Bronchial epithelial cell (primary cell): Measurements from ENCODE around the gene LY6G6F. TPM values are rescaled to one million over a fixed set of nuclear protein-coding genes. Genes with fewer than 3 reads are reported as not detected.

Source experiments
- DNase-seq: peaks from one replicate; pipeline ENCODE4 v3.0.0-alpha.2; 2010; ENCODE audit warnings: low read depth
- FAIRE-seq: peaks from 2 replicates; lab custom pipeline; 2011; peaks lifted over from hg19 to GRCh38; lab: Jason Lieb, UNC
- H3K27me3 ChIP-seq: 2 replicates; pipeline ENCODE4 v1.5.1; 2011; ENCODE audit warnings: low read length; ENCODE audit not compliant: control insufficient read depth, insufficient read depth
- H3K36me3 ChIP-seq: 2 replicates; pipeline ENCODE4 v1.5.1; 2011; ENCODE audit warnings: low read length; ENCODE audit not compliant: control insufficient read depth, insufficient read depth
- H3K4me3 ChIP-seq: 2 replicates; pipeline ENCODE4 v1.5.1; 2011; ENCODE audit warnings: mild to moderate bottlenecking, low read depth, low read length, control low read depth
- total RNA-seq: library from RNA; depleted of rRNA; stranded (reverse); fragments of >200 nt; gene quantifications from 2 replicates; pipeline ENCODE4 v1.2.1, GENCODE V29; 2014
- TF ChIP-seq, protein P1 (sequence below): IDR thresholded peaks from 2 replicates; pipeline ENCODE4 v1.5.1; 2011; ENCODE audit warnings: mild to moderate bottlenecking, moderate library complexity, low read length, control low read depth, inconsistent platforms; ENCODE audit not compliant: insufficient read depth, severe bottlenecking

Gene LY6G6F
- total RNA-seq, 1 donor from 2014 or later: not detected

DNA sequence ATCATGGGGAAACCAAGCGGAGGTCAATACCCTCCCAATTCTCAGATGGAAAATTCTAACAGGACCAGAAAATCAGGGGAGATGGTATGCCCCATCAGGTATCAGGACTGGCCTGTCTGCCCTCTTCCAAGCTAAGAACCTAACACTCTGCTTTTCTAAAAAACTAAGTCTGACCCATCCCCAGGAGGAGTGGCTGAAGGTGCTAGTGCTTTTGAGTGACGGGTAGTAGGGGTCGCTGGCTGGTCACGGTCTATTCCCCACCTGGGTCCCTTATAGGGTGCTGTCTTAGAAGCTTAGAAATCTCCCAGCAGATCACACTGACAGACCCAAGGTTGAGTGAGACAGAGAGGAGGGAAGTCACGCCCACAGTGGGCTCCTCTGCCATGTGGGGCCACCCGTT lies 13.1 kb upstream of the LY6G6F start:
- Histone ChIP-seq H3K4me3 (no peak overlapping the region), H3K36me3 (peaks cover 29% of the 10 kb centered on the region), H3K27me3 (no peaks in the 10 kb centered on the region)
- TF ChIP-seq, protein P1, sequence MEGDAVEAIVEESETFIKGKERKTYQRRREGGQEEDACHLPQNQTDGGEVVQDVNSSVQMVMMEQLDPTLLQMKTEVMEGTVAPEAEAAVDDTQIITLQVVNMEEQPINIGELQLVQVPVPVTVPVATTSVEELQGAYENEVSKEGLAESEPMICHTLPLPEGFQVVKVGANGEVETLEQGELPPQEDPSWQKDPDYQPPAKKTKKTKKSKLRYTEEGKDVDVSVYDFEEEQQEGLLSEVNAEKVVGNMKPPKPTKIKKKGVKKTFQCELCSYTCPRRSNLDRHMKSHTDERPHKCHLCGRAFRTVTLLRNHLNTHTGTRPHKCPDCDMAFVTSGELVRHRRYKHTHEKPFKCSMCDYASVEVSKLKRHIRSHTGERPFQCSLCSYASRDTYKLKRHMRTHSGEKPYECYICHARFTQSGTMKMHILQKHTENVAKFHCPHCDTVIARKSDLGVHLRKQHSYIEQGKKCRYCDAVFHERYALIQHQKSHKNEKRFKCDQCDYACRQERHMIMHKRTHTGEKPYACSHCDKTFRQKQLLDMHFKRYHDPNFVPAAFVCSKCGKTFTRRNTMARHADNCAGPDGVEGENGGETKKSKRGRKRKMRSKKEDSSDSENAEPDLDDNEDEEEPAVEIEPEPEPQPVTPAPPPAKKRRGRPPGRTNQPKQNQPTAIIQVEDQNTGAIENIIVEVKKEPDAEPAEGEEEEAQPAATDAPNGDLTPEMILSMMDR: no peak
- no peak for DNase-seq
- FAIRE-seq: no peak

DNA sequence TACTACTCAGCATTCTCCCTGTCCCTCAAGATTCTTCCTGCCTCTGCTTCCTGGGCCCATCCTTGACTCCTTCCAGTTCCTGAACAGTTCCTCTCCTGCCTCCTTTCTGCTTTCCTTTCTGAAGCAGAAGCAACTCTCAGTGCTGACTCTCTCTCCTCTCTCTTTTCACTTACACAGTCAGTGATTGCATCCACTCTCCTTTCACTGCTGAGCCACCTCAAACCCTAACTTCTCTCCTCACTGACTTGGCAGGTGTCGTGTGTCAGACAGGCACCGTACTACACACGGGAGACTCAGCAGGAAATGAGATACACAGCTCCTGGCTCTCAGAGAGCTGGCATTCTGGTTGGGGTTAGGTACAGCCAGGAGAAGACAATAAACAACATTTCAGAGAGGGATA lies 9.1 kb upstream of the LY6G6F start:
- Histone ChIP-seq H3K36me3 (peaks cover 14% of the 10 kb centered on the region), H3K27me3 (no peaks in the 10 kb centered on the region), H3K4me3 (no peak overlapping the region)
- no peak for FAIRE-seq
- DNase-seq: no peak
- TF ChIP-seq, protein P1: no peak

DNA sequence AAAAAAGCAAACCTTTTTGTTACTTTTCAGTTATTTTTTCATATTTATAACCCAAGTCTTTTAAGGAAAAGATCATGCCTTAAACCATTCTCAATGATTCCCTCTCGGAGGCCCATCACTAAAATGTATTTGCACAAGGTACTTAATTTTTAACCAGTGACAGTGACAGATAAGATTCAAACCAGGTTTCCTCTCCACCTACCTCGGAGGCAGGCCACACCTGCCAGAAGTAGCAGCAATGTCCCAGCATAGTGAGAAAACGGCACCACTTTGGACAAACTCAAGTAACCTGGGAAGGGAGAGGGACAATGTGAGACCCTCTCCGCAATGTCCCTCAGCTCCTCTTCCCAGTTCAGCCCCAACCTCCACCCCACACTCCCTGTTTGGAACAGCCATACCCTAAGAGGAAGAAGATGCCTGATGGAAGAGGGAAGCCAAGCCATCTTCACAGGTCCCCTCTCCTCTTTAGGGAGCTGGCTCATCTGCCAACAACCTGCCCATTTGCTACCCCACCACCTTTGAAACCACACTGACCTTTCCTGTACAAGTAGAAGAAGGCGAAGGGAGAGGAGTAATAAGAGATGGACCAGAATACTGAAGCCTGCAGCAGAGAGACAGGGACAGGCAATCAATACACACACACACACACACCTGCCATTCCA lies 5.8 kb upstream of the LY6G6F start:
- Histone ChIP-seq H3K27me3 (no peaks in the 10 kb centered on the region), H3K36me3 (peaks cover 4% of the 10 kb centered on the region), H3K4me3 (no peak overlapping the region)
- FAIRE-seq (no peak), DNase-seq (no peak)
- TF ChIP-seq, protein P1: no peak

DNA sequence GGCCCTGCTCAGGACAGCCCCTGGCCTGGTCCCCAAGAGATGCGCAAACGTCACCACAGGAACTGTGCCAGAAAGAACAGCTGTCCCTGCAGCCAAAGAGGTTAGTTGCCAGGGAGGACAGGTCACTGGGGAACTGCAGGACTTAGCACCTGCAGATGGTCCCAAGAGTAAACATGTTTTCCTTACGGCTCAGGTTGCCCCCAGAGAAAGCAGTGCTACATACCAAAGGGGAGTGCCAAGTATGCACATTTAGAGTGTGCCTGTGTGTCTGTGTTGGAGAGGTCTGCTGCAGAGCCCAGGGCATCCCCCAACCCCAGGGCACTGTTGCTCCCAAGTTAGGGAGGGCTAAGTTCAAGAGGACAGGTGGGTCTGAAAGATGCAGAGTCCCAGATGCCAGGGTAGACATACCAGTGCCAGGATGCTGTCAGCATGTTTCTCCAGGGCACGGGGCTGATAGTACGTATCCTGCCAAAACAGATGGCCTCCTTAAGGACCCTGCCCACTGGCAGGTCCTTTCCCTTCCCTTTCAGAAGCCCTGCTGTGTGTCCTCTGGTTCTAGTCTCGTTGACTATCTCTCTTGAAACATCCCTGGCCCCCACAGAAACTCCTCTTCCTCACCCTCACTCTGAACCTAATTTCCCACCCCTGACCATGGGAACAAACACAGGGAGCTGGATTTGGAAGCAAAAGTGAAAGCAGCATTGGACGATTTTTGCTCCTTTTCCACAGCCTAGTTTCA lies 4.8 kb upstream of the LY6G6F start:
- FAIRE-seq (no peak), DNase-seq (no peak)
- Histone ChIP-seq H3K4me3 (peak overlapping the region; percentile 88), H3K36me3 (peaks cover 2% of the 10 kb centered on the region), H3K27me3 (no peaks in the 10 kb centered on the region)
- TF ChIP-seq, protein P1: no peak

DNA sequence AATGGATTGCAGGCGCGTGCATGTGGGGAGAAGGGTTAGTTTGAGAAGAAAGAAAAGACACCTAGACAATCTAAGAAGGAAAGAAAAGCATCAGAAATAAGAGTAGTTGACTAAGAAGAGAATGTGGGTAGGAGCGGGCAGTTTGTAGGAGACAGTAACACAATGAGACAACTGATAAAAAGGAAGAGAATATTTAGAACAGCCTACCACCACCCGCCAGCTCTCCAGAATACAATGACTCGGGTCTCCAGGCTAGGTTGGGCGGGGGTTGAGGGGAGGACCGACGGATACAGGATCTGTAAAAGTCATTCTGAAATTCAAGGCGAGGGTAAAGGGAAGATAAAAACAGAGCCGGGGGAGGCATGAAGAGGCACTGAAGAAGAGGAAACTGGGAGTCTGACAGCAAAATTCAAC lies 4.3 kb upstream of the LY6G6F start:
- H3K36me3 ChIP-seq: peaks cover 1% of the 10 kb centered on the region
- no peak for DNase-seq
- peak overlapping the region; percentile 88 for H3K4me3 ChIP-seq
- TF ChIP-seq, protein P1: no peak
- H3K27me3 ChIP-seq: no peaks in the 10 kb centered on the region
- no peak for FAIRE-seq
